NCI-H446 treated with DMSO at 0.1 percent for 48 hours (cell line): ENCODE results near the gene CIDEA.
"Not testable (repeated sequence)": the region's sequence is repeated elsewhere in the genome, so short reads cannot be mapped to it uniquely, and the experiment has no call there.

Experiments
- DNase-seq: peaks from one replicate; lab custom pipeline; 2025; lab: John Stamatoyannopoulos, UW

The CIDEA gene

DNA sequence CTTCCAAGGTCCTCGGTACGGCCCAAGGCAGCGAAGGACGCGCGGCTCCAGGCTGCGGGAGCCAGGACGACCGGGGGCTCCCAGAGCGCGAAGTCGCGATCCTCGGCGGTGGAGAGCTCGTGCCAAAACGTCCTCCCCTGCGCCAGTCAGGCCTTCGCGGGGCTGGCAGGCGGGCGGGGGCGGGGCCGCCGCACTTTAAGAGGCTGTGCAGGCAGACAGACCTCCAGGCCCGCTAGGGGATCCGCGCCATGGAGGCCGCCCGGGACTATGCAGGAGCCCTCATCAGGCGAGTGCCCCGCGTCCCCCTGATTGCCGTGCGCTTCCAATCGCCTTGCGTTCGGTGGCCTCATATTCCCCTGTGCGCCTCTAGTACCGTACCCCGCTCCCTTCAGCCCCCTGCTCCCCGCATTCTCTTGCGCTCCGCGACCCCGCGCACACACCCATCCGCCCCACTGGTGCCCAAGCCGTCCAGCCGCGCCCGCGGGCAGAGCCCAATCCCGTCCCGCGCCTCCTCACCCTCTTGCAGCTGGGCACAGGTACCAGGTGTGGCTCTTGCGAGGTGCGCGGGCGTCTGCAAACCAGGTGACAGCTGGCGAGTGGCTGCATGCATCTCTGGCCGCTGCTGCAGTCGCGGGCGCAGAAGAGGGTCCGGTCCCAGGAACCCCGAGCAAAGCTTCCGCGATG, at the start of gene CIDEA:
Gene CIDEA (plus strand): TSS at position 226 of the 684 bp plus-strand sequence. CDS start 23 bp downstream, at position 249.
- no peak for DNase-seq

GRCh38 chr18:12208296-12209153, 45.6 kb upstream of the CIDEA start:
- DNase-seq: not testable (repeated sequence)

DNA sequence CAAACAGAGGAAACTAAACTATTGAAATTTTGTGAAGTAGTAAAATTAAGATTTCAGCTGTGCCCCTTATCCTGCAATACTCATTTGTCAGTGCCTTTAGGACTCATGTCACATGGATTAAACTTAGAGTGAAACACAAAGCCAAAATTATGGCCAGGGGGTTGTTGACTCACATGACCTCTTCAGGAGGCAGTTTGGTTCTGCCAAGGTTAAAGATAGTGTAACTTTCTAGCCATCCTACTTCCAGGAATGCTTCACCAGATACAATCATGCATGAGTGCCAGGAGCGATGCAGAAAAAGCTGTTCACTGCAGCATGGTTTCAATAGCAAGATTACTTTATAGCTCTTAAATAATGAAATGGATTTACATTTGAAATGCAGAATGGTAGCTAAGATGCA, 41.9 kb upstream of the CIDEA start:
- DNase-seq: not testable (repeated sequence)

DNA sequence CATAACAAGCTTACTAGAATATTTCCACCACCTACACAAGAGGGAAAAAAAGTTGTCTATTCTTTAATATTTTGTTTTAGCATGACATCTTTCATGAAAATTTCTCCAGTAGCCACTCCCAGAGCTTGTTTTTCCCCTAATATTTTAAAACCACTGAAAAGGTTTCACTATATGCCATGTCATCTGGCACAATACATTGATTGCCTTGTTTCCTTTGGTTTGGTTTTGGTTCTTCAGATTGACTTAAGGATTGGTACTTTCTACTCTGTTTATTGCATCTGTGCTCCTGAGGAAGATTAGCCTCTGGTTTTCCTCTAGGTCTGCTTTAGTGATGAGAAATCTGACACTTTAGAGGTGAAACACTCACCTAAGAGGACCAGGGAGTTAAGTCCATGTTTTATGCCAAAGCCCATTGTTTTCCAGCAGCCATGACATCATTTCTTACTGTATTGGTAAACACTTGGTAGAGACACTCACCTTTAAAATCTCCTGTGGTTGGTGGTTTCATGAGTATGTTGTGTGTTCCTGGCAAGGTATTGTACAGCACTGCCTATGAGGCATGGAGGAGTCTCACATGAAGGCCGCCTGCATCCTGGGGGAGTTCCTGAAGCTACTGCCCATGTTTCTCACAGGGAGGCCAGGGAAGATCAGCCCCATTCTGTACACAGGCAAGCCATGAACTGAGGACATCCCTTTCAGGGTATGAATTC, 39.7 kb upstream of the CIDEA start:
- not testable (repeated sequence) for DNase-seq

GRCh38 chr18:12216471-12216870, 37.7 kb upstream of the CIDEA start:
- DNase-seq: not testable (repeated sequence)

GRCh38 chr18:12218603-12219002, 35.6 kb upstream of the CIDEA start:
- not testable (repeated sequence) for DNase-seq

- not testable (repeated sequence) for DNase-seq
Measured at GRCh38 chr18:12222041-12222440, 32.1 kb upstream of the CIDEA start.

DNA sequence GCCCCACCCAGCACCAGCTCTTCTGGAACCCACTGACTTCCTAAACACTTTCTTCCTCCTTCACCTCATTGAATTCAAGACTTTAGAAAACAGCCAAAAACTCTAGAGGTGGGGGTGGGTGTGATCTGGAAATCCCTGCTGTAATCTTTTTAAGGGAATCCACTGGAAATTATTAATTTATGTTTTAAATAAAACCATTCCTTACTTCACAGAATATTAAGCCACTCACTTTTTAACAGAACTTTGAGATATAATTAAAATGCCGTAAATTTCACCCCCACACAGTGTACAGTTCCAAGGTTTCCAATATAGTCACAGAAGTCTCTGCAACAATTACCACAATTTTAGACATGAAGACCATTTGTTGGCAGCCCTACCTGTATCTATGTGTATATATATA, 30.8 kb upstream of the CIDEA start:
- not testable (repeated sequence) for DNase-seq

GRCh38 chr18:12226807-12227206, 27.4 kb upstream of the CIDEA start:
- DNase-seq: not testable (repeated sequence)

- not testable (repeated sequence) for DNase-seq
Measured at GRCh38 chr18:12227399-12228186, 26.6 kb upstream of the CIDEA start.

DNA sequence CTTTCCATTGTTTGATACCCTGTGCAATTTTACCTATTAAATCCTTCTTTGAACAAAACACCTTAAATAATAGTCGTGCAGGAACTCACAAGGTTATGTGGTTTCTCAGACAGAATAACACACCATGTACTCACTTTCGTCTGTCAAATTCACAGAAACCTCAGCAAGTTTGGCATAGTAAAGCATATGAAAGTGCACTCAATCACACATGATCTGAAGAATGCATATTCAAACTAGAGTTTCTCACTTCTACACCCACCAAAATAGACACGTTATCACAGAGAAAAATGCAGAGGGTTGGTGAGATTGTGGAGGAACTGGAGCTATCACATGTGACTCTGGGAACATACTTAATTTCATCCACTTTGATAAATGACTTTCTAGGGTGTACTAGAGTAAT, 25.9 kb upstream of the CIDEA start:
- not testable (repeated sequence) for DNase-seq

DNA sequence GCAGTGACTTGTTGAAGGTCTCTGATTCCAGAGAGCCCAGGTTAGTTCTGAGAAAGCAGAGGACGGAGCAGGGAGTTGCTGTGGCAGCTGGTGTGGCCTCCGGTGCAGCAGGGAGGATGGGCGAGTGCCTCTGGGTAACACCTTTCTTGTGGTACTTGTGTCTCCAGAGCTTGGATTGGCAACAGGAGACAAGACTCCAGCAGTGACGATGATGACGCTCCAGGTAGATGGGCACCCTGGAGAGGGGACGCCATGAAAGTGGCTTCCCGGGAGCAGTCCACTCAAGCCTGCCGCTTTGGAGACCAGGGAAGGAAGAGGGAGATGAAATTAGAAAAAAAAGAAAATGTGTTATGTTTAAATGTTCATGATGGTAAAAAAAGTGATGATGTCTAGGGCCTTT, 23.6 kb upstream of the CIDEA start:
- not testable (repeated sequence) for DNase-seq

- DNase-seq: no peak
Measured at GRCh38 chr18:12231040-12231882, 22.9 kb upstream of the CIDEA start.

- DNase-seq: no peak
Measured at GRCh38 chr18:12231986-12232385, 22.2 kb upstream of the CIDEA start.

DNA sequence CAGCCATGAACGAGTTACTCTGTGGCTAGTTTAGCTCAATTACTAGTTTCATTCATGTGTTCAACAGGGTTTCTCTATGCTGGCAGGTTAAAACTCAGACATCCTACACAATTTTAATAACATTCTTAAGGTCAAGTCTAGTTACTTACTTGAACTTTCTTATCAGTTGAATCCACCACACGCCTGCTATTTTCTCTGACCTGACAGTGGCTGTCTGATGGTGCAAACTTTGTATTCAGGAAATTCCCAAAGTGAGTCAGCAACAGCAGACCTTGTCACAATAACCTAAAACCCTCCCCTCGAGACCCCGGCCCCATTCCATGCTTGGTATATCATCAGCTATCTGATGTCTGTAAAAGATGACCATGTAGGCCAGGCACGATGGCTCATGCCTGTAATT, 20.8 kb upstream of the CIDEA start:
- DNase-seq: no peak

DNA sequence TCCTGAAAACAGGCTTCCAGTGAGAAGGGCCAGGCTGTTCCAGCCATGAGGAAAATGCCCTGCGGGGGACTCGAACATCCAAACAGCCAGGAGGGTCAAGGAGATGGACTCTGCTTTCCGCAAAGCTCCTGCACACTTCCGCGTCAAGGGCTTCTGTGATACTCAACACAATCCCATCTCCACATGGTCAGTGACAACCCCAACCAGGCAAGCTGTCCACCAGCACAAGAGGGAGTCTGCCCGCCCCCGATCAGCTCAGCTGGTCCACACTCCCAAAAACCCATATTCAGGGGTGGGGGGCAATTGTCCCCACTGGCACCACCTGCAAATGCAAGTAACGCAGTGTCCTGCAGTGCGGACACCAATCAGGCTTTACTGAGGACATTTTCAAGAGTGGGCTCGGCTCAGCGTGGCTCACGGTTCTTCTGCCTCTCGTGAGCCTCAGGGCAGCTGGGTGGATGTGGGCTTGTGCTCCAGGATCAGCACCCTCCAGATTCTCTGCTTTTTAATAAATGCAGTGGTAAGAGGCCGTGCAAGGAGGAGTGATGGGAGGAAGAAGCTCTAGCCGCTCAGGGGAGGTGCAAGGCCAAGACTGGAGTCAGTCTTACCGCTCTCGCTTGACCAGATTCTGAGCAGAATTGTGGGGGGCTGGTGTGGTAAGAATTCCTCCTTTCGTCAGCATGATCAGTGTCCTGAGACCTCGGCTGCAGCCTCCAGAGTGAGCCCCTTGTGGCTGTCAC, 19.5 kb upstream of the CIDEA start:
- no peak for DNase-seq

DNA sequence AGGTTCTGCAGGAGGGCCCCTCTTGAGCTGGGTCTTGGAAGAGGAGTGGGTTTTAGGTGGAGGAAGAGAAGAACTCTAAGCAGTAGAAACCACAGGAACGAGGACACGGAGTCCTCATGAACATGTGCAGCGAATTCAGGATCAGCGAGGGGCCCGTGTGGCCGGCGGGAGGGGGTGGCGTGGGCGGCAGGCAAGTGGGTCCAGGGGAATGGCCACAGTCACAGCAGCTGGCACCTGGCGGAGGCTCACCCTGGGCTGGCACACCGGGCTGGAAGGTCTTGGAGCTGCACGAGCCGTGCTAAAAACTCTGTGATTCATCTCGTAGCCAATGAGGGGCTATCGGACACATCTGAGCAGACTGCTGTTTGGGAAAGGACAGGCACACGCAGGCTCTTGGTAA, 18.0 kb upstream of the CIDEA start:
- no peak for DNase-seq

GRCh38 chr18:12236934-12237832, 17.0 kb upstream of the CIDEA start:
- DNase-seq: no peak

DNA sequence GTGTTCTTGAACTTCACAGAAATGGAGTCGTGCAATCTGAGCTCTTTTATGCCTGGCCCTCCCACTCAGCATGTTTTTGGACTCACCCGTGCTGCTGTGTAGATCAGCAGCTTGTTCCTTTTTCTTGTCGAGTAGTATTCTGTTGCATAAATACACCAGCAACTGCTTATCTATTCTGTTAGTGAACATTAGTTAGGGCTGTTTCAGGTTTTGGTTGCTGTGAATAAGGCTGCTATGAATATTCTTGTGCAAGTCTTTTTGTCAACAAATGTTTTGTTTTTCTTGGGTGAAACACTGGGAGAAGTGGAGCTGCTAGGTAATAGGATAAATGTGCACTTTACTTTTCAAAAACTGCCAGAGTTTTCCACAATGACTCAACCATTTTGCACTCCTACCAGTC, 15.3 kb upstream of the CIDEA start:
- no peak for DNase-seq
